ENCODE measurements around the gene SLC6A19.
"Not testable (repeated sequence)": the region's sequence is repeated elsewhere in the genome, so short reads cannot be mapped to it uniquely, and the experiment has no call there.

- TF ChIP-seq ZNF704 (tag by site-specific recombination; IDR thresholded peaks at IDR 0.05); CTCF (tag by site-specific recombination; IDR thresholded peaks at IDR 0.05); ZNF121 (tag by site-specific recombination; IDR thresholded peaks at IDR 0.05); ZNF623 (tag by site-specific recombination; IDR thresholded peaks at IDR 0.05); ZBTB1 (tag by site-specific recombination; IDR thresholded peaks at IDR 0.05); ZBTB7A (tag by site-specific recombination; IDR thresholded peaks at IDR 0.05; ENCODE audit: low read depth); ZNF350 (tag by site-specific recombination; IDR thresholded peaks at IDR 0.05): not testable (repeated sequence)
- peak; percentile 100 for TF ChIP-seq ZEB2 (tag by site-specific recombination; IDR thresholded peaks at IDR 0.05)
- peak; percentile 99 for TF ChIP-seq ZNF18 (tag by site-specific recombination; IDR thresholded peaks at IDR 0.05)
Measured at GRCh38 chr5:1157461-1157986, 43.9 kb upstream of the SLC6A19 start.
